Spinal cord (tissue), 10 donors: Measurements from ENCODE around the gene ADAM8. TPM values are rescaled to one million over a fixed set of nuclear protein-coding genes. Genes with fewer than 3 reads are reported as not detected.

Experiments used
- DNase-seq, 6 donors: peaks; one replicate each; pipeline versions ENCODE4 v3.0.0 to v3.0.0-alpha.2; 2013 to 2015; ENCODE audit warnings: low spot score in 6 of 6, low read depth in 4 of 6
- H3K27ac ChIP-seq: one replicate; pipeline ENCODE4 v1.5.1; 2013; ENCODE audit warnings: low read depth, low read length, control low read depth
- H3K27me3 ChIP-seq: one replicate; pipeline ENCODE4 v1.6.1; 2013; ENCODE audit warnings: low read length; ENCODE audit not compliant: control insufficient read depth, insufficient read depth
- H3K36me3 ChIP-seq: one replicate; pipeline ENCODE4 v1.6.1; 2013; ENCODE audit warnings: low read length; ENCODE audit not compliant: control insufficient read depth, insufficient read depth
- H3K4me1 ChIP-seq: one replicate; pipeline ENCODE4 v1.6.1; 2013; ENCODE audit warnings: low read length; ENCODE audit not compliant: control insufficient read depth, insufficient read depth
- H3K4me3 ChIP-seq: one replicate; pipeline ENCODE4 v1.5.1; 2013; ENCODE audit warnings: low read depth, low read length, control low read depth
- H3K9me3 ChIP-seq: one replicate; pipeline ENCODE4 v1.6.1; 2013; ENCODE audit warnings: low read length; ENCODE audit not compliant: control insufficient read depth, insufficient read depth
- WGBS: methylation state at CpG from one replicate; pipeline ENCODE4 v1.1.5; 2013; ENCODE audit warnings: missing lambda C conversion rate; ENCODE audit not compliant: insufficient coverage; 5-methylcytosine and 5-hydroxymethylcytosine counted together
- polyA plus RNA-seq, 2 donors: library from polyadenylated mRNA; unstranded; fragments of 120-200 nt; gene quantifications; one replicate each; pipeline ENCODE4 v1.2.1, GENCODE V29; 2013; ENCODE audit not compliant: insufficient read length in 2 of 2
- total RNA-seq, 2 donors: library from RNA; depleted of rRNA in 1 of 2; stranded (reverse); fragments of 120-200 nt in 1 of 2; fragments of >200 nt in 1 of 2; gene quantifications; one replicate each; pipeline versions ENCODE4 v1.2.3 to v1.2.4, GENCODE V29; 2013 to 2014
- donor health status: healthy.

ADAM8 gene
- total and polyA plus RNA-seq, 4 donors = 1.7 to 4.9 (median 3.5) TPM

- Histone ChIP-seq H3K9me3 (no peaks in the 10 kb centered on the region), H3K4me1 (no peaks in the 10 kb centered on the region), H3K27me3 (no peaks in the 10 kb centered on the region), H3K36me3 (peaks cover 92% of the 10 kb centered on the region), H3K27ac (no peak overlapping the region), H3K4me3 (no peak overlapping the region)
- 89% methylated on average over 18 of the region's 18 CpGs for WGBS
- no peak for DNase-seq
These were observed 9.7 kb upstream of the ADAM8 start for GRCh38 chr10:133286366-133286765.

- Histone ChIP-seq H3K4me1 (no peaks in the 10 kb centered on the region), H3K36me3 (peaks cover 94% of the 10 kb centered on the region), H3K27ac (no peak overlapping the region), H3K9me3 (no peaks in the 10 kb centered on the region), H3K4me3 (no peak overlapping the region), H3K27me3 (no peaks in the 10 kb centered on the region)
- WGBS = 93% methylated on average over 31 of the region's 36 CpGs
- DNase-seq = no peak
These were observed 8.5 kb upstream of the ADAM8 start for GRCh38 chr10:133285217-133285616.

GRCh38 chr10:133283931-133284330 is 7.3 kb upstream of the ADAM8 start:
- Histone ChIP-seq H3K4me1 (no peaks in the 10 kb centered on the region), H3K36me3 (peaks cover 94% of the 10 kb centered on the region), H3K27ac (no peak overlapping the region), H3K4me3 (no peak overlapping the region), H3K27me3 (no peaks in the 10 kb centered on the region), H3K9me3 (no peaks in the 10 kb centered on the region)
- DNase-seq = no peak
- WGBS = 92% methylated on average over 24 of the region's 24 CpGs

- Histone ChIP-seq H3K36me3 (peaks cover 94% of the 10 kb centered on the region), H3K4me3 (no peak overlapping the region), H3K27me3 (no peaks in the 10 kb centered on the region), H3K4me1 (no peaks in the 10 kb centered on the region), H3K9me3 (no peaks in the 10 kb centered on the region), H3K27ac (no peak overlapping the region)
- no peak for DNase-seq
- 96% methylated on average over 23 of the region's 24 CpGs for WGBS
These were observed 6.2 kb upstream of the ADAM8 start for GRCh38 chr10:133282846-133283390.

- no peaks in the 10 kb centered on the region for H3K9me3 ChIP-seq
- H3K27ac ChIP-seq = no peak overlapping the region
- peaks cover 9% of the 10 kb centered on the region for H3K4me1 ChIP-seq
- peaks cover 9% of the 10 kb centered on the region for H3K27me3 ChIP-seq
- peaks cover 95% of the 10 kb centered on the region for H3K36me3 ChIP-seq
- no peak overlapping the region for H3K4me3 ChIP-seq
- WGBS = 94% methylated on average over 37 of the region's 38 CpGs
- DNase-seq = no peak
These were observed 5.1 kb upstream of the ADAM8 start for GRCh38 chr10:133281628-133282372.

GRCh38 chr10:133281084-133281483 is 4.4 kb upstream of the ADAM8 start:
- DNase-seq = no peak
- 97% methylated on average over 13 of the region's 15 CpGs for WGBS
- no peak overlapping the region for H3K4me3 ChIP-seq
- H3K27ac ChIP-seq = no peak overlapping the region
- H3K4me1 ChIP-seq = peaks cover 9% of the 10 kb centered on the region
- peaks cover 14% of the 10 kb centered on the region for H3K27me3 ChIP-seq
- peaks cover 90% of the 10 kb centered on the region for H3K36me3 ChIP-seq
- H3K9me3 ChIP-seq = no peaks in the 10 kb centered on the region

- no peaks in the 10 kb centered on the region for H3K9me3 ChIP-seq
- peaks cover 85% of the 10 kb centered on the region for H3K36me3 ChIP-seq
- WGBS = 92% methylated on average over 10 of the region's 10 CpGs
- no peak overlapping the region for H3K27ac ChIP-seq
- H3K4me1 ChIP-seq = peaks cover 9% of the 10 kb centered on the region
- H3K4me3 ChIP-seq = no peak overlapping the region
- H3K27me3 ChIP-seq = peaks cover 19% of the 10 kb centered on the region
- DNase-seq = no peak
These were observed 3.9 kb upstream of the ADAM8 start for GRCh38 chr10:133280391-133281059.

- DNase-seq = no peak
- no peak overlapping the region for H3K4me3 ChIP-seq
- H3K4me1 ChIP-seq = peaks cover 9% of the 10 kb centered on the region
- peaks cover 77% of the 10 kb centered on the region for H3K36me3 ChIP-seq
- no peak overlapping the region for H3K27ac ChIP-seq
- H3K9me3 ChIP-seq = no peaks in the 10 kb centered on the region
- 88% methylated on average over 20 of the region's 24 CpGs for WGBS
- H3K27me3 ChIP-seq = peaks cover 23% of the 10 kb centered on the region
These were observed 2.9 kb upstream of the ADAM8 start for GRCh38 chr10:133279326-133280226.

GRCh38 chr10:133278577-133279265 is 2.1 kb upstream of the ADAM8 start:
- 69% methylated on average over 18 of the region's 19 CpGs for WGBS
- DNase-seq = no peak
- H3K4me1 ChIP-seq = peaks cover 9% of the 10 kb centered on the region
- no peak overlapping the region for H3K27ac ChIP-seq
- H3K9me3 ChIP-seq = no peaks in the 10 kb centered on the region
- H3K4me3 ChIP-seq = no peak overlapping the region
- H3K27me3 ChIP-seq = peaks cover 23% of the 10 kb centered on the region
- peaks cover 74% of the 10 kb centered on the region for H3K36me3 ChIP-seq
